Smooth muscle cell (in vitro differentiated cells): ENCODE results near the gene SYT14. TPM values are rescaled to one million over a fixed set of nuclear protein-coding genes. Genes with fewer than 3 reads are reported as not detected.

Experiments
- DNase-seq: peaks from one replicate; lab custom pipeline; 2025; ENCODE audit not compliant: unreplicated experiment; lab: John Stamatoyannopoulos, UW
- H2AFZ ChIP-seq: fragments of 200-600 bp; sonication (generic); 2 replicates; pipeline ENCODE4 v1.6.0; 2016; ENCODE audit warnings: antibody characterized with exemption, low read depth, mild to moderate bottlenecking
- H3F3A ChIP-seq: fragments of 200-600 bp; sonication (generic); 2 replicates; pipeline ENCODE4 v1.6.0; 2017; ENCODE audit warnings: antibody characterized with exemption, low read depth
- H3K27ac ChIP-seq: fragments of 200-600 bp; sonication (generic); 2 replicates; pipeline ENCODE4 v1.5.1; 2016; ENCODE audit warnings: low read depth, mild to moderate bottlenecking
- H3K27me3 ChIP-seq: fragments of 200-600 bp; sonication (generic); 2 replicates; pipeline ENCODE4 v1.6.1; 2016; ENCODE audit warnings: low read depth, mild to moderate bottlenecking
- H3K36me3 ChIP-seq: fragments of 200-600 bp; sonication (generic); 2 replicates; pipeline ENCODE4 v1.5.1; 2016; ENCODE audit warnings: low read depth
- H3K4me1 ChIP-seq: fragments of 200-600 bp; sonication (generic); 2 replicates; pipeline ENCODE4 v1.5.1; 2016; ENCODE audit warnings: low read depth
- H3K4me2 ChIP-seq: fragments of 200-600 bp; sonication (generic); 2 replicates; pipeline ENCODE4 v1.6.0; 2016; ENCODE audit warnings: mild to moderate bottlenecking
- H3K4me3 ChIP-seq: fragments of 200-600 bp; sonication (generic); 2 replicates; pipeline ENCODE4 v1.5.1; 2016; ENCODE audit warnings: mild to moderate bottlenecking
- H3K79me2 ChIP-seq: fragments of 200-600 bp; sonication (generic); 2 replicates; pipeline ENCODE4 v1.6.0; 2016; ENCODE audit warnings: low read depth, mild to moderate bottlenecking
- H3K9ac ChIP-seq: fragments of 200-600 bp; sonication (generic); 2 replicates; pipeline ENCODE4 v1.6.0; 2016; ENCODE audit warnings: low read depth
- H3K9me3 ChIP-seq: fragments of 200-600 bp; sonication (generic); replicated peaks from 2 replicates; pipeline ENCODE4 v1.5.1; 2016; ENCODE audit warnings: low read depth
- H4K20me1 ChIP-seq: fragments of 200-600 bp; sonication (generic); 2 replicates; pipeline ENCODE4 v1.6.0; 2016; ENCODE audit warnings: low read depth
- WGBS: methylation state at CpG from one replicate; pipeline ENCODE4 v1.1.7; 2016; ENCODE audit warnings: low lambda C conversion rate; 5-methylcytosine and 5-hydroxymethylcytosine counted together
- polyA plus RNA-seq: library from polyadenylated mRNA; unstranded; fragments of >200 nt; fragmentation: Nextera tagmentation; extraction: Ambion mirVana; gene quantifications from 2 replicates; pipeline ENCODE4 v1.2.1, GENCODE V29; 2016
- total RNA-seq: library from RNA; depleted of rRNA; stranded (reverse); fragments of >200 nt; gene quantifications from 2 replicates; pipeline ENCODE4 v1.2.3, GENCODE V29; 2014
- TF ChIP-seq, protein P1 (sequence below): fragments of 200-600 bp; sonication (generic); IDR thresholded peaks from 2 replicates; pipeline ENCODE4 v1.5.1; 2017; ENCODE audit warnings: borderline replicate concordance, mild to moderate bottlenecking, antibody characterized with exemption; ENCODE audit not compliant: insufficient read depth, poor library complexity, severe bottlenecking

SYT14 gene
- total and polyA plus RNA-seq, 2 experiments from 2014 or later: 0.81 TPM; not detected in 1

GRCh38 chr1:210072129-210072528 is 134.1 kb downstream of the SYT14 start:
- Histone ChIP-seq H3K27me3 (no peaks in the 10 kb centered on the region), H3K27ac (no peak overlapping the region), H3K4me1 (no peaks in the 10 kb centered on the region), H3K9ac (no peak overlapping the region), H3K4me3 (no peak overlapping the region), H4K20me1 (no peaks in the 10 kb centered on the region), H2AFZ (no peak overlapping the region), H3F3A (no peaks in the 10 kb centered on the region), H3K9me3 (no peaks in the 10 kb centered on the region), H3K4me2 (no peak overlapping the region), H3K79me2 (no peaks in the 10 kb centered on the region), H3K36me3 (no peaks in the 10 kb centered on the region)
- TF ChIP-seq, protein P1, sequence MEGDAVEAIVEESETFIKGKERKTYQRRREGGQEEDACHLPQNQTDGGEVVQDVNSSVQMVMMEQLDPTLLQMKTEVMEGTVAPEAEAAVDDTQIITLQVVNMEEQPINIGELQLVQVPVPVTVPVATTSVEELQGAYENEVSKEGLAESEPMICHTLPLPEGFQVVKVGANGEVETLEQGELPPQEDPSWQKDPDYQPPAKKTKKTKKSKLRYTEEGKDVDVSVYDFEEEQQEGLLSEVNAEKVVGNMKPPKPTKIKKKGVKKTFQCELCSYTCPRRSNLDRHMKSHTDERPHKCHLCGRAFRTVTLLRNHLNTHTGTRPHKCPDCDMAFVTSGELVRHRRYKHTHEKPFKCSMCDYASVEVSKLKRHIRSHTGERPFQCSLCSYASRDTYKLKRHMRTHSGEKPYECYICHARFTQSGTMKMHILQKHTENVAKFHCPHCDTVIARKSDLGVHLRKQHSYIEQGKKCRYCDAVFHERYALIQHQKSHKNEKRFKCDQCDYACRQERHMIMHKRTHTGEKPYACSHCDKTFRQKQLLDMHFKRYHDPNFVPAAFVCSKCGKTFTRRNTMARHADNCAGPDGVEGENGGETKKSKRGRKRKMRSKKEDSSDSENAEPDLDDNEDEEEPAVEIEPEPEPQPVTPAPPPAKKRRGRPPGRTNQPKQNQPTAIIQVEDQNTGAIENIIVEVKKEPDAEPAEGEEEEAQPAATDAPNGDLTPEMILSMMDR: no peak
- DNase-seq: no peak

- no peaks in the 10 kb centered on the region for H3K36me3 ChIP-seq
- H3F3A ChIP-seq: no peaks in the 10 kb centered on the region
- no peak overlapping the region for H3K27ac ChIP-seq
- H3K9me3 ChIP-seq: no peaks in the 10 kb centered on the region
- no peak overlapping the region for H3K4me3 ChIP-seq
- no peak for DNase-seq
- TF ChIP-seq, protein P1: no peak
- no peaks in the 10 kb centered on the region for H3K4me1 ChIP-seq
- no peak overlapping the region for H2AFZ ChIP-seq
- no peak overlapping the region for H3K9ac ChIP-seq
- H3K27me3 ChIP-seq: no peaks in the 10 kb centered on the region
- no peak overlapping the region for H3K4me2 ChIP-seq
- H3K79me2 ChIP-seq: no peaks in the 10 kb centered on the region
- no peaks in the 10 kb centered on the region for H4K20me1 ChIP-seq
Observed at GRCh38 chr1:210072896-210073504, 135.0 kb downstream of the SYT14 start.

DNA sequence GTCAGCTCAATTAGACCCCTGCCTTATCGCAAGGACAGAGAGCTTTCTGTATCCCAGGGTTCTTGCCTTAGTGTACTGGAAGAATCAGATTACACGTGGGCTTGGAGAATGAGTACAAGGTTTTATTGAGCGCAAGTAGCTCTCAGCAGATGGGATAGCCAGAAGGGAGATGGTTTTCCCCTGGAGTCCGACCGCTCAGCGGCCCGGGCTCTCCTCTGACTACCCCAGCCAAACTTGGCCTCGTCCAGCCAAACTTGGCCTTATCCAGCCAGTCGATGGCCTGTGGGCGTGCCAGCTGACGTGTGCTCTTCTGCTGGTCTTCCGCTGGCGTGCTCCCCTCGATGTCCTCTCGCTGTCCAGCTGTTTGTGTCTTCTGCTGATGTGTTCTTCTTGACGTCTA is 136.9 kb downstream of the SYT14 start:
- no peaks in the 10 kb centered on the region for H3F3A ChIP-seq

GRCh38 chr1:210076620-210077019 is 138.6 kb downstream of the SYT14 start:
- Histone ChIP-seq H3K27me3 (no peaks in the 10 kb centered on the region), H3K27ac (no peak overlapping the region), H3K9me3 (no peaks in the 10 kb centered on the region), H3K4me1 (no peaks in the 10 kb centered on the region), H2AFZ (no peak overlapping the region), H3K79me2 (no peaks in the 10 kb centered on the region), H3K4me3 (no peak overlapping the region), H3F3A (no peaks in the 10 kb centered on the region), H3K9ac (no peak overlapping the region), H4K20me1 (no peaks in the 10 kb centered on the region), H3K4me2 (no peak overlapping the region), H3K36me3 (no peaks in the 10 kb centered on the region)
- 86% methylated on average over 3 of the region's 3 CpGs for WGBS
- TF ChIP-seq, protein P1: no peak
- DNase-seq: no peak

More for the DNA sequence above, 136.9 kb downstream of the SYT14 start:
- Histone ChIP-seq H3K27ac (no peak overlapping the region), H4K20me1 (no peaks in the 10 kb centered on the region), H3K9me3 (no peaks in the 10 kb centered on the region), H3K36me3 (no peaks in the 10 kb centered on the region), H2AFZ (no peak overlapping the region), H3K27me3 (no peaks in the 10 kb centered on the region), H3K4me2 (no peak overlapping the region), H3K4me3 (no peak overlapping the region), H3K4me1 (no peaks in the 10 kb centered on the region), H3K79me2 (no peaks in the 10 kb centered on the region), H3K9ac (no peak overlapping the region)
- DNase-seq: no peak
- 88% methylated on average over 16 of the region's 16 CpGs for WGBS
- TF ChIP-seq, protein P1: no peak
